Posterior vena cava (tissue), 2 donors: ENCODE data around the gene PODXL2. TPM values are rescaled to one million over a fixed set of nuclear protein-coding genes. Genes with fewer than 3 reads are reported as not detected.
A peak's percentile ranks its signal among the peaks of the same experiment; 100 is the strongest.
"Not testable (repeated sequence)": the region's sequence is repeated elsewhere in the genome, so short reads cannot be mapped to it uniquely, and the experiment has no call there.

Experiments
- DNase-seq: peaks from one replicate; pipeline ENCODE4 v3.0.0-alpha.2; 2020; ENCODE audit warnings: low spot score
- intact Hi-C, 2 donors: fragments of 100-400 bp; cut with DNase I; formaldehyde crosslinking; loops; one replicate each; pipeline versions ENCODE4 v1.14.1 to v1.14.2; 2022 to 2023
- total RNA-seq, 2 donors: library from RNA; stranded (reverse); fragmentation: NEBNext Ultra II Directional; extraction: Animal tissue kit (Norgen Biotek cat#: 25700); gene quantifications; one replicate each; pipeline ENCODE4 v1.2.1, GENCODE V29; 2021
- donor health status: DM: yes; HTN: yes; CAD: no.
- donor health status: DM: yes; HTN: yes; CAD: no.

Gene PODXL2
- total RNA-seq, 2 donors from 2014 or later = 2.0 to 2.5 TPM

DNA sequence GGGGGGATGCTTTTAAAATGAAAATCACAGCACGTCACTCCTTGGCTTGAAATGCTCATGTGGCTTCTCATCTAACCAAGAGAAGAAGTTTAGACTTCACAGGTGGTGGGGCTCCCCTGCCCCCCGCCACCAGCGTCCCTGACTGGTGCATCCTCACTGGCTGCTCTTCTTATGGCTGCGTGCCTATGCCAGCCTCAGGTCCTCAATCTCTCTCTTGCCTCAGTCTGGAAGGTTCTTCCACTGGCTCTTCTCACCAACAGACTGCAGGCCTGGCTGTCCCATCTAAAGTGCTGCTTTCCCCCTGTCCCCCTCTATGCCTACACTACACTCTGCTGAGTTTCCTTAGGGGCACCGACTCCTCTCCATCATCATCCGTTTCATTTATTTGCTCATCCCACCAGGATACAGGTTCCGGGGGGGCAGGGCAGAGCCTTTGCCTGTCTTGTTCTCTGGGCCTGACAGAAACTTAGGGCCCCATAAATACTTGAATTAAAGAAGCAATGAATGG, 64.4 kb downstream of the PODXL2 start:
- intact Hi-C loops = loop anchor here in 1 of 2 donors (5.0 kb wide), 1 partner anchor 129 kb away; the partner anchor contains the start of gene MGLL
- DNase-seq = peak; percentile 57

DNA sequence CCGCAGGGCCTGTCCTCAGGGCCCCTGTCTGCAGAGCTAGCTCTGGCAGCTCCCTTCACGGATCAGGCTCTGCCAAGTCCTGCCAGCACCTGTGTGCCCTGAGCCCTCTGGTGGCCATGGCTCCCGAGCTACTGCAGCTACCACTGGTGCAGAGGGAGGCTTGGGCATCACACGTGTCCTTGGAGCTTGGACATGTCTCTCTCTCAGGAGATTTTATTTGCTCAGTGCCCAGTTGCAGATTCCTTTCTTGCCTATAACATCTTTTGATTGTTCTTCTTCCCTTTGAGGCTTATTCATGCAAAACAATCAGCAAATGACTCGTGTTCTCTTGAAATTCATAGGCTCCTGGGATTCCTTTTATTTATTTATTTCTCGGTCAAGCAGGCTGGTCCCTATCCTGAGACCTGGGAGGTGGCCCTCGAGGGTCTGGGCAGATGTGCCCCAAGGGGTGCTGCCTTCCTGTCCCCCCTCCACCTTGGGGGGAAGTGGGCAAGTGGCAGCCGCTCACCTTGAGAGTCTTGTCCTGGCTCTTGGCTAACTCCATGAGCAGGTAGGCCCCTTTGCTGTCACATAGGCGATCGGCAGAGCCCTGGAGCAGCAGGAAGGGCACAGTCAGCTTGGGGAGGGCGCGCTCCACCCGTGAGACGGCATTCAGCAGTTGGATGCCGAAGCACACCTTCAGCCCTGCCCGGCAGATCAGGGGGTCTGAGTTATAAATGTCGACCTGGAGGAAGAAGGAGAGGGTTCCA, 65.7 kb downstream of the PODXL2 start:
- intact Hi-C loops = loop anchor here (5.0 kb wide), 3 partner anchors 43 to 128 kb away; partner anchors contain the start of gene MGLL (in 1 of the 2)
- peak; percentile 77 for DNase-seq

DNA sequence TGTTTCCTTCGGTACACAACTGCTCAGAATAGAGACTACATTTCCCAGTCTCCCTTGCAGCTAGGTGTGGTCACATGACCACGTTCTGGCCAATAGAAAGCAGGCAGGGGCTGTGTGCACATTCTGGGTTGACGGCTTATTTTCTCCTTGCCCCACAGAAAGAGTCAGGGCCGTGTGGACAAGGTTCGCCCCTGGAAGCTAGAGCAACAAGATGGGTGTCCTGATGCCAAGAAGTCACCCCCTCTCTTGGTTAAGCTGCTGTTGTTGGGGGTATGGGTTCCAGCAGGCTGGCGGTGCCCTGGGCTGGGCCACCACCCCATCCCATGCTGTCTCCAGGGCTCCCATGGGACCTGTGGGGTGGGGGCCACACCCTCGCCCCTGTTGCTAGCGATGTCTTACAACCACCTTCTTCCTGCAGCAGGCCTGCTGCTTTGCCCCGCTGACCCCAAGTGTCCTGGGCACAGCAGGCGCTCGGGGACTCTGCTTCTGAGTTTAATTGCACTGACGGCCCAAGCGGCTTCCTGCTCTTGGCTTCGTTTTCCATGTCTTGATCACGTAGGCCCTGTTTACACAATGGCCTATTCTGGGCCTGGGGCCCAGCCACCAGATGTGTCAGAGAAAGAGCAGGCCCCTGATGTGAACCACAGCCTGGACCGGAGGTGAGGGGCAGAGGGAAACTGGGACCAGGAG, 68.7 kb downstream of the PODXL2 start:
- intact Hi-C loops = loop anchor here (5.0 kb wide), 2 partner anchors 40 to 120 kb away; no protein-coding TSS in a partner anchor
- DNase-seq = peak; percentile 94

GRCh38 chr3:127698286-127698685, 69.3 kb downstream of the PODXL2 start:
- peak; percentile 32 for DNase-seq
- intact Hi-C loops = loop anchor here (5.0 kb wide), 2 partner anchors 39 to 119 kb away; no protein-coding TSS in a partner anchor

DNA sequence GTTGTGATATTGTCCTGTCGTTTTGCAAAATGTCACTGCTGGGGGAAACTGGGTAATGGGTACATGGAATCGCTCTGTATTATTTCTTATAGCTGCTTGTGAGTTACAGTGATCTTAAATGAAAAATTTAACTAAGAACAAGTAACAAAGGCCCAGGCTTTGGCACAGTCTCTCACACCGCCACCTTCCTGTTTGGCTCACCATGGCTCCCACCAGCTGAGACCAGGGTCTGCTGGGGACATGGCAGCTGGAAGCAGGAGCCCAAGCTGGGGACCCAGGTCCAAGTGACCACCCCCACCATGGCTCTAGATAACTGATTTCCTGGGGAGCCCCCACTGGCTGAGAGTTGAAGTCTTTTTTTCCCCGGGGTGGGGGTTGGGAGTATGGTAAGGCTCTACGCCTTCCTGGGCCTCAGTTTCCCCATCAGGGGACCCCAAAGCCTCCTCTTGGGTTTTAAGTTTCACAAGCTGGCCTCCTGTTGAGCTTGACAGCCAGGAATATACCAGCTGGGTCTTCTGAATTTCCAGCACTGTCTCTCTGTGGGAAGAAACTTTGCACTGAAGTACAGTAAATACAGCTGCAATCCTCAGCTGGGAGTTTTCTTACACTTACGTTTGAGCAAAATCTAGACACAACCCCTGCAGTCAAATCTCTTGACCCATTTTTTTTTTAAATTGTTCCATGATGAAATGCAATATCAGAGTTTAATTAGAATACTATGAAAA, 69.9 kb downstream of the PODXL2 start:
- intact Hi-C loops = loop anchor here (5.0 kb wide), 2 partner anchors 38 to 118 kb away; no protein-coding TSS in a partner anchor
- peak; percentile 69 for DNase-seq

GRCh38 chr3:127699416-127700300, 70.7 kb downstream of the PODXL2 start:
- intact Hi-C loops = loop anchor here (5.0 kb wide), 2 partner anchors 38 to 118 kb away; no protein-coding TSS in a partner anchor
- DNase-seq = no peak

DNA sequence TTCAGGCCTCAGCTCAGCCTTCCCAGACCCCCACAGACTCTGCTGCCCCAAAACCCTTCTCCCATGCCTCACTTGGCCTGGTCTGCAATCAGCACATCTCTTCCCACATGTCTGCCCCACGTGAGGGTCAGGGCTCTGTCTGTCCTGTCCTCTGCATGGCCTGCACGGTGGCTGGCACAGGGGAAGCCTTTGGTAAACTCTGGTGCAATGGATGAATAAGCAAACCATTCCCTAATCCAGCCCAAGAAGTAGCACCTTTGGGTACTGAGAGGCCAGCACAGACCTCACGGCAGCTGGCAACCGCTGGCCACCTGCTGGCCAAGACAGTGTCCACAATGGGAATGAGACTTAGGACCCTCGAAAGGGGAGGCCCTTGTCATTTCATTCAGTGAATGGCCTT, 71.4 kb downstream of the PODXL2 start:
- peak; percentile 72 for DNase-seq
- intact Hi-C loops = no loop called here

DNA sequence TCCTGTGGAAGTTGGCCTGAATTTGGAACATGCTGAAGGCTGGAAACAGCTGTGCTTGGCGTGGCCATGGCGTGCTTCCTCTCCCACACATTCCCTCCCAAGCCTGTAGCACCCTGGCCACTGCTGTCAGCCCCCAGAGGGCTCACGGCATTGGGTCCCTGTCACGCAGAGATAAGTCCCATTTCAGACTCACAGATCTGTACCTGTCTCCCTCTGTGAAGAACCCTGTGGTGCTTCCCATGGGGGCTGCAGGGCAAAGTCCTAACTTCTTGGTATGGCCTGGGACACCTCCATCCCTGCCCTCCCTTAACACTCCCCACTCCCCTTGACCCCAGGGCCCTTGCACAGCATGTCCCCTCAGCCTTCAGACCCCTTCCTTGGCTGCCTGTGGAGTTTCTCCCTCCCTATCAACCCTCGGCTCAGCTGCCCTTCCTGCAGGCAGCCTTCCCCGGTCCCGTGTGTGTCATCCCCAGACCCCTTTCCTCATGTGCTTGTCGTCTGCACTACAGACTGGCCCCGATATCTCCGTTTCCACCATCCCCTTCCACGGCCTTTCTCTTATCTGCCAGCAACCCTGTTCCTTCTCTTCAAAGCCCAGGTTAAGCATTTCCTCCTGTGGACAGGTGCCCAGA, 72.4 kb downstream of the PODXL2 start:
- intact Hi-C loops = no loop called here
- peak; percentile 71 for DNase-seq

GRCh38 chr3:127702151-127702578, 73.2 kb downstream of the PODXL2 start:
- DNase-seq = peak; percentile 83
- intact Hi-C loops = no loop called here

DNA sequence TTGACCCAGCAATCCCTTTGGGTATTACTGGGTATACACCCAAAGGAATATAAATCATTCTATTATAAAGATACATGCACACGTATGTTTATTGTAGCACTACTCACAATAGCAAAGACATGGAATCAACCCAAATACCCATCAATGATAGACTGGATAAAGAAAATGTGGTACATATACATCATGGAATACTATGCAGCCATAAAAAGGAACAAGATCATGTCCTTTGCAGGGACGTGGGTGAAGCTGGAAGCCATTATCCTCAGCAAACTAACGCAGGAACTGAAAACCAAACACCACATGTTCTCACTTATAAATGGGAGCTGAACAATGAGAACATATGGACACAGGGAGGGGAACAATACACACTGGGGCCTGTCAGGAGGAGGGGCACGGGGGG, 75.9 kb downstream of the PODXL2 start:
- intact Hi-C loops = not testable (repeated sequence)

DNA sequence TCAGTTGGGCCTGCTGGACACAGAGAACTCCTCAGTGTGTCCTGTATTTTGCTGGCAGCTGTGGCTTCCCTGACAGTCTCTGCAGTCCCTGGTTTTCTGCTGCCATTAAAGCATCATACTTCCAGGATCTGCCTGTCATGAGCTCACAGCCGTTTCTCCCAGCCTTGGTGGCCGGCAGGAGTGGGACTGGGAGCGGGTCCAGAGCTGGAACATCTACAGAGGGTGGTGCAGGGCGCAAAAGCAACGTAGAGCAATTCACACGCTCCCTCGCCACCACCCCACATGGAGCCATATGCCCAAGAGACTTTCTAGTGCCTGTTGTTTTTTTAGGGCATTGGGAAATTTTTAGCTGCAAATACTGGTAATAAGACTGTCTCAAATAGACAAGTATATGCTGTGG, 77.3 kb downstream of the PODXL2 start:
- peak; percentile 82 for DNase-seq
- intact Hi-C loops = no loop called here

More for the DNA sequence above, 75.9 kb downstream of the PODXL2 start:
- not testable (repeated sequence) for DNase-seq

DNA sequence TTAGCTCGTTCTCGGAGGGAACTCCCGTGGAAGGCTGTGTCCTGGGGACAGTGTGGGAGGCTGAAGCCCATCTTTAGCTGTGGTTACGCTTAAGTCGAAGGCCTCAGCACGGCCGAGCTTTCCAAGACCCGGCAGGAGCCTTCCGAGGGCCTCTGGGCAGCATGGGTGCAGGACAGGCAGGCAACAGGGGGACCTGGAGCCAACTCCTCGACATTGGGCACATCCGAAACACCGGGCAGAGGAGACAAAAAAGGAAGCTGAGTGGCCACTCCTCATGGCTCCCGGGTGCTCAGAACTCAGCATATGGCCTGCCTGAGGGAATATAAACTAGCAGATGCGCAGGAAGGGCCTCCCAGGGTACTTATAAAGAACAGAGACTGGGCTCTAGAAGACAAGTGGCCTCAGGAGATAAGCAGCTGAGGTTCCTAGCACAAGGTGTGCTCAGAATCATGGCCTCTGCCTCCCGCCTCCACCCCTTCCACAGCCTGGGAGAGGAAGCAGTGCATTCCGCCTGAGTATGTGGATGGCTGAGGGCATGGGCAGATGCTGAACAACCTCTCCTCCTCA, 77.9 kb downstream of the PODXL2 start:
- peak; percentile 47 for DNase-seq
- intact Hi-C loops = no loop called here

- intact Hi-C loops = no loop called here
- peak; percentile 45 for DNase-seq
Observed at GRCh38 chr3:127707851-127708411, 78.9 kb downstream of the PODXL2 start.

DNA sequence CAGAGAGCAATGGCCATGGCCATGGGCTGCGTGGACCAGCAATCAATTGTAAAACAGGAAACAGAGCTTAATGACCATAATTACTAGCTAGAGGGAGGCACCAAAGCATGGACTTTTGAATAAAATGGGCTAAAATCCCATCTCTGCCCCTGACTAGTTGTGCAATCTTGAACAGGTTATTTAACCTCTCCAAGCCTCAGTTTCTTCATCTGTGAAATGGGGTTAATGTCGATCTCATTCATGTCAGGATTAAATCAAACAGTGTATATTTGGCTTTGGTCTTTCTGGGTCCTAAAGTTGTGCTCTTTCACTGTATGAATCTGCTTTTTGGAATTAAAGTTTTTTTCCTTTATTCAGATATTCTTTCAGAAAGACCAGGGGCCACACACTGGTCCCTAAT, 79.9 kb downstream of the PODXL2 start:
- intact Hi-C loops = no loop called here
- DNase-seq = no peak

GRCh38 chr3:127709320-127710060, 80.5 kb downstream of the PODXL2 start:
- DNase-seq = no peak
- intact Hi-C loops = no loop called here

- DNase-seq = peak; percentile 68
- intact Hi-C loops = no loop called here
Observed at GRCh38 chr3:127710155-127710941, 81.4 kb downstream of the PODXL2 start.
